ENCODE results near the gene NPAS2. TPM values are rescaled to one million over a fixed set of nuclear protein-coding genes. Genes with fewer than 3 reads are reported as not detected.

NPAS2 gene
- polyA plus RNA-seq, 1 of the 3 experiments (the other 2 are of a cell fraction): 58.5 TPM

GRCh38 chr2:100869120-100869519 is 49.2 kb downstream of the NPAS2 start:
- Histone ChIP-seq H4K20me1 (ENCODE audit: insufficient read depth) (no peaks in the 10 kb centered on the region), H3K27ac (ENCODE audit: low read depth in 2 of 2, low read length in 1 of 2) (no peak overlapping the region), H3K27me3 (ENCODE audit: insufficient read depth) (no peaks in the 10 kb centered on the region), H3K9me3 (peaks cover 9% of the 10 kb centered on the region; the same call in 1 of the 2 replicates), H3K9me2 (no peaks in the 10 kb centered on the region), H3F3A (replicated peaks; ENCODE audit: insufficient read depth) (peaks cover 4% of the 10 kb centered on the region), H2AFZ (ENCODE audit: low read depth) (no peak overlapping the region), H3K4me2 (no peak overlapping the region), H3K4me3 (ENCODE audit: low read depth in 2 of 2, low read length in 1 of 2) (no peak overlapping the region), H3K9ac (no peak overlapping the region), H3K4me1 (ENCODE audit: control insufficient read depth in 1 of 2, insufficient read depth in 2 of 2, low read depth in 1 of 2, low read length in 1 of 2) (0 out of 4 replicates have a peak, but pooled peaks cover 0 to 3% of the 10 kb centered on the region in 2 experiments), H3K36me3 (replicated peaks in 1 of 2; ENCODE audit: control insufficient read depth in 1 of 2, insufficient read depth in 2 of 2, low read length in 1 of 2) (peaks cover 0 to 4% of the 10 kb centered on the region in 2 experiments), H3K79me2 (ENCODE audit: insufficient read depth) (peaks cover 39% of the 10 kb centered on the region)
- WGBS (ENCODE audit: low lambda C conversion rate): 78% methylated on average over 3 of the region's 3 CpGs
- CTCF ChIA-PET: no interaction called here
- TF ChIP-seq TAF1 (IDR thresholded peaks at IDR 0.05; ENCODE audit: borderline replicate concordance, low read depth, low read length): no peak
- TF ChIP-seq MXI1 (IDR thresholded peaks at IDR 0.05; ENCODE audit: low read depth, low read length): no peak
- TF ChIP-seq, protein P1, sequence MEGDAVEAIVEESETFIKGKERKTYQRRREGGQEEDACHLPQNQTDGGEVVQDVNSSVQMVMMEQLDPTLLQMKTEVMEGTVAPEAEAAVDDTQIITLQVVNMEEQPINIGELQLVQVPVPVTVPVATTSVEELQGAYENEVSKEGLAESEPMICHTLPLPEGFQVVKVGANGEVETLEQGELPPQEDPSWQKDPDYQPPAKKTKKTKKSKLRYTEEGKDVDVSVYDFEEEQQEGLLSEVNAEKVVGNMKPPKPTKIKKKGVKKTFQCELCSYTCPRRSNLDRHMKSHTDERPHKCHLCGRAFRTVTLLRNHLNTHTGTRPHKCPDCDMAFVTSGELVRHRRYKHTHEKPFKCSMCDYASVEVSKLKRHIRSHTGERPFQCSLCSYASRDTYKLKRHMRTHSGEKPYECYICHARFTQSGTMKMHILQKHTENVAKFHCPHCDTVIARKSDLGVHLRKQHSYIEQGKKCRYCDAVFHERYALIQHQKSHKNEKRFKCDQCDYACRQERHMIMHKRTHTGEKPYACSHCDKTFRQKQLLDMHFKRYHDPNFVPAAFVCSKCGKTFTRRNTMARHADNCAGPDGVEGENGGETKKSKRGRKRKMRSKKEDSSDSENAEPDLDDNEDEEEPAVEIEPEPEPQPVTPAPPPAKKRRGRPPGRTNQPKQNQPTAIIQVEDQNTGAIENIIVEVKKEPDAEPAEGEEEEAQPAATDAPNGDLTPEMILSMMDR (IDR thresholded peaks at IDR 0.05): no peak
- TF ChIP-seq USF2 (IDR thresholded peaks at IDR 0.05; ENCODE audit: borderline replicate concordance, low read depth, low read length): no peak
- TF ChIP-seq, protein P2, sequence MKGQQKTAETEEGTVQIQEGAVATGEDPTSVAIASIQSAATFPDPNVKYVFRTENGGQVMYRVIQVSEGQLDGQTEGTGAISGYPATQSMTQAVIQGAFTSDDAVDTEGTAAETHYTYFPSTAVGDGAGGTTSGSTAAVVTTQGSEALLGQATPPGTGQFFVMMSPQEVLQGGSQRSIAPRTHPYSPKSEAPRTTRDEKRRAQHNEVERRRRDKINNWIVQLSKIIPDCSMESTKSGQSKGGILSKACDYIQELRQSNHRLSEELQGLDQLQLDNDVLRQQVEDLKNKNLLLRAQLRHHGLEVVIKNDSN (IDR thresholded peaks at IDR 0.05; ENCODE audit: borderline replicate concordance, low read depth): no peak
- no peak for TF ChIP-seq RFX5 (IDR thresholded peaks at IDR 0.05; ENCODE audit: low read length)
- TF ChIP-seq EP300 (IDR thresholded peaks at IDR 0.05; ENCODE audit: borderline replicate concordance in 1 of 2, low read depth in 1 of 2, low read length in 1 of 2): no peak
- no peak for TF ChIP-seq REST (IDR thresholded peaks at IDR 0.05; ENCODE audit: low read depth, low read length)
- no peak for TF ChIP-seq MEF2A (IDR thresholded peaks at IDR 0.05; ENCODE audit: borderline replicate concordance, low read depth)
- TF ChIP-seq POLR2AphosphoS5 (IDR thresholded peaks at IDR 0.05; ENCODE audit: low read depth, low read length): no peak
- no peak for TF ChIP-seq YY1 (IDR thresholded peaks at IDR 0.05; ENCODE audit: low read depth)
- TF ChIP-seq ZBTB33 (IDR thresholded peaks at IDR 0.05; ENCODE audit: borderline replicate concordance, low read depth): no peak
- no peak for TF ChIP-seq FOXJ3 (CRISPR knock-in tag; IDR thresholded peaks at IDR 0.05)
- TF ChIP-seq ELF1 (IDR thresholded peaks at IDR 0.05): no peak
- TF ChIP-seq MAX (IDR thresholded peaks at IDR 0.05; ENCODE audit: low read depth): no peak
- no peak for TF ChIP-seq SIN3A (IDR thresholded peaks at IDR 0.05; ENCODE audit: borderline replicate concordance, low read depth, low read length)
- no peak for TF ChIP-seq TEAD4 (IDR thresholded peaks at IDR 0.05; ENCODE audit: borderline replicate concordance, insufficient read depth)
- POLR2A ChIA-PET: no interaction called here
- no peak for DNase-seq

Measured in SK-N-SH (cell line).